ENCODE results near the gene CMTM5. TPM values are rescaled to one million over a fixed set of nuclear protein-coding genes. Genes with fewer than 3 reads are reported as not detected.
"Not testable (repeated sequence)": the region's sequence is repeated elsewhere in the genome, so short reads cannot be mapped to it uniquely, and the experiment has no call there.

Gene CMTM5
- polyA plus RNA-seq, 12 donors, result 0.52 to 3.6 (median 1.5) TPM; not detected in 2

- no peak for DNase-seq
Observed at GRCh38 chr14:23396781-23397407, 20.0 kb downstream of the CMTM5 start.

GRCh38 chr14:23398348-23398747 lies 21.5 kb downstream of the CMTM5 start:
- DNase-seq, result no peak

GRCh38 chr14:23399136-23399535 lies 22.3 kb downstream of the CMTM5 start:
- DNase-seq, result no peak

- DNase-seq, result no peak
Observed at GRCh38 chr14:23399591-23399990, 22.7 kb downstream of the CMTM5 start.

GRCh38 chr14:23400496-23401149 lies 23.8 kb downstream of the CMTM5 start:
- not testable (repeated sequence) for DNase-seq

GRCh38 chr14:23401291-23401690 lies 24.4 kb downstream of the CMTM5 start:
- no peak for DNase-seq

- no peak for DNase-seq
Observed at GRCh38 chr14:23402296-23403138, 25.7 kb downstream of the CMTM5 start.

GRCh38 chr14:23403139-23403438 lies 26.2 kb downstream of the CMTM5 start:
- no peak for DNase-seq

- DNase-seq, result no peak
Observed at GRCh38 chr14:23403908-23404307, 27.1 kb downstream of the CMTM5 start.

GRCh38 chr14:23404331-23404900 lies 27.6 kb downstream of the CMTM5 start:
- DNase-seq, result no peak

- DNase-seq, result no peak
Observed at GRCh38 chr14:23405096-23405495, 28.2 kb downstream of the CMTM5 start.

- DNase-seq, result no peak
Observed at GRCh38 chr14:23405516-23406025, 28.7 kb downstream of the CMTM5 start.

- DNase-seq, result no peak
Observed at GRCh38 chr14:23406244-23406643, 29.4 kb downstream of the CMTM5 start.

GRCh38 chr14:23406725-23407355 lies 30.0 kb downstream of the CMTM5 start:
- DNase-seq, result no peak

GRCh38 chr14:23407516-23408306 lies 30.9 kb downstream of the CMTM5 start, which contains the start of gene MYH6:
Gene MYH6 (minus strand): TSS chr14:23408273. CDS start chr14:23407223, 1,050 bp downstream.
- no peak for DNase-seq

GRCh38 chr14:23408307-23408630 lies 31.4 kb downstream of the CMTM5 start:
- DNase-seq, result no peak

- DNase-seq, result no peak
Observed at GRCh38 chr14:23409475-23409874, 32.6 kb downstream of the CMTM5 start.

- no peak for DNase-seq
Observed at GRCh38 chr14:23409966-23410635, 33.3 kb downstream of the CMTM5 start.

- no peak for DNase-seq
Observed at GRCh38 chr14:23411563-23412525, 35.0 kb downstream of the CMTM5 start.

All from muscle of arm (tissue), 12 donors.